ENCODE results near the gene SBF1.

GRCh38 chr22:50406416-50407170 is 68.2 kb downstream of the SBF1 start:
- TF ChIP-seq ZNF274 (IDR thresholded peaks at IDR 0.05; ENCODE audit: low read depth, low read length) = no peak
- no peak for TF ChIP-seq YY1 (IDR thresholded peaks at IDR 0.05; ENCODE audit: insufficient read depth, insufficient read length)
- no peak for TF ChIP-seq SUZ12 (IDR thresholded peaks at IDR 0.05; ENCODE audit: extremely low read depth, insufficient read depth, insufficient read length)
